Neural progenitor cell (in vitro differentiated cells): ENCODE results near the gene CALR.

ENCODE experiments used
- CTCF ChIP-seq: fragments of 200-600 bp; sonication (generic); IDR thresholded peaks from 2 replicates; pipeline ENCODE4 v1.5.1; 2017; ENCODE audit warnings: antibody characterized with exemption, mild to moderate bottlenecking
- EZH2phosphoT487 ChIP-seq: fragments of 200-600 bp; sonication (generic); IDR thresholded peaks from 2 replicates; pipeline ENCODE4 v1.6.1; 2017; ENCODE audit warnings: antibody characterized with exemption

- no peak for TF ChIP-seq CTCF
- TF ChIP-seq EZH2phosphoT487: no peak
Observed at GRCh38 chr19:12952488-12953137, 14.2 kb downstream of the CALR start.
